Measurements from ENCODE around the gene GATA5.
A peak's percentile ranks its signal among the peaks of the same experiment; 100 is the strongest.

Gene GATA5

GRCh38 chr20:62451156-62451767, 24.5 kb downstream of the GATA5 start:
- DNase-seq, result no peak

- DNase-seq, result no peak
Observed at GRCh38 chr20:62449951-62450691, 25.7 kb downstream of the GATA5 start.

- DNase-seq, result no peak
Observed at GRCh38 chr20:62448788-62449187, 27.0 kb downstream of the GATA5 start.

- DNase-seq, result no peak
Observed at GRCh38 chr20:62448038-62448437, 27.8 kb downstream of the GATA5 start.

GRCh38 chr20:62446888-62447869, 28.6 kb downstream of the GATA5 start:
- DNase-seq, result no peak

- no peak for DNase-seq
Observed at GRCh38 chr20:62446481-62446880, 29.3 kb downstream of the GATA5 start.

- DNase-seq, result no peak
Observed at GRCh38 chr20:62445553-62446340, 30.0 kb downstream of the GATA5 start.

- DNase-seq, result no peak
Observed at GRCh38 chr20:62444286-62444685, 31.5 kb downstream of the GATA5 start.

GRCh38 chr20:62441987-62442539, 33.7 kb downstream of the GATA5 start:
- DNase-seq, result no peak

- DNase-seq, result no peak
Observed at GRCh38 chr20:62439218-62439617, 36.6 kb downstream of the GATA5 start.

GRCh38 chr20:62437927-62438326, 37.9 kb downstream of the GATA5 start:
- DNase-seq, result peak; percentile 54

GRCh38 chr20:62437496-62437895, 38.3 kb downstream of the GATA5 start:
- DNase-seq, result no peak

- no peak for DNase-seq
Observed at GRCh38 chr20:62436692-62437091, 39.1 kb downstream of the GATA5 start.

GRCh38 chr20:62433658-62434497, 41.9 kb downstream of the GATA5 start:
- no peak for DNase-seq

GRCh38 chr20:62430866-62431447, 44.8 kb downstream of the GATA5 start:
- DNase-seq, result no peak

GRCh38 chr20:62430311-62430853, 45.4 kb downstream of the GATA5 start:
- no peak for DNase-seq

- no peak for DNase-seq
Observed at GRCh38 chr20:62429455-62430310, 46.1 kb downstream of the GATA5 start.

GRCh38 chr20:62428396-62429295, 47.1 kb downstream of the GATA5 start:
- DNase-seq, result no peak

GRCh38 chr20:62428002-62428372, 47.8 kb downstream of the GATA5 start:
- no peak for DNase-seq

Measured in NCI-H524 treated with DMSO at 0.1 percent for 48 hours (cell line).